Duodenal mucosa (tissue), 2 donors: Measurements from ENCODE around the gene EPS8L3.
"Not testable (repeated sequence)": the region's sequence is repeated elsewhere in the genome, so short reads cannot be mapped to it uniquely, and the experiment has no call there.

ENCODE experiments used
- H3K27ac ChIP-seq: one replicate; pipeline ENCODE4 v1.7.0; 2013; ENCODE audit warnings: low read depth, low read length
- H3K27me3 ChIP-seq, 2 donors: one replicate each; pipeline ENCODE4 v1.7.0; 2013; ENCODE audit warnings: low read length in 2 of 2, control low read depth in 1 of 2; ENCODE audit not compliant: insufficient read depth in 2 of 2, control insufficient read depth in 1 of 2
- H3K36me3 ChIP-seq, 2 donors: one replicate each; pipeline ENCODE4 v1.7.0; 2013; ENCODE audit warnings: low read length in 2 of 2, control low read depth in 1 of 2; ENCODE audit not compliant: insufficient read depth in 2 of 2, control insufficient read depth in 1 of 2
- H3K4me1 ChIP-seq, 2 donors: one replicate each; pipeline ENCODE4 v1.7.0; 2013; ENCODE audit warnings: low read length in 2 of 2, control low read depth in 1 of 2; ENCODE audit not compliant: insufficient read depth in 2 of 2, control insufficient read depth in 1 of 2
- H3K4me3 ChIP-seq, 2 donors: one replicate each; pipeline ENCODE4 v1.7.0; 2013; ENCODE audit warnings: low read length in 2 of 2, low read depth in 1 of 2
- H3K9ac ChIP-seq, 2 donors: one replicate each; pipeline ENCODE4 v1.7.0; 2013; ENCODE audit warnings: low read length in 2 of 2, low read depth in 1 of 2
- H3K9me3 ChIP-seq, 2 donors: one replicate each; pipeline ENCODE4 v1.7.0; 2013; ENCODE audit warnings: low read length in 2 of 2, control low read depth in 1 of 2; ENCODE audit not compliant: control insufficient read depth in 1 of 2

Gene EPS8L3

DNA sequence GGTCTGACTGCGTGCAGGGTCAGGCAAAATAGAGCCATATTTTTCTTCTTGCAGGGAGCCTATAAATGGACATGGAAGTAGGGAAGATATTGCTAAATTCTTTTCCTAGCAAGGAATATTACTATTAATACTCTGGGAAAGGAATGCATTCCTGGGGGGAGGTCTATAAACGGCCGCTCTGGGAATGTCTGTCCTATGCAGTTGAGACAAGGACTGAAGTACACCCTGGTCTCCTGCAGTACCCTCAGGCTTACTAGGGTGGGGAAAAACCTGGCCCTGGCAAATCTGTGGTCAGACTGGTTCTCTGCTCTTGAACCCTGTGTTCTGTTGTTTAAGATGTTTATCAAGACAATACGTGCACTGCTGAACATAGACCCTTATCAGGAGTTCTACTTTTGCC is 54.8 kb downstream of the EPS8L3 start:
- H3K4me1 ChIP-seq, H3K27ac ChIP-seq, H3K27me3 ChIP-seq, H3K4me3 ChIP-seq, H3K9ac ChIP-seq, H3K9me3 ChIP-seq, H3K36me3 ChIP-seq: not testable (repeated sequence)

DNA sequence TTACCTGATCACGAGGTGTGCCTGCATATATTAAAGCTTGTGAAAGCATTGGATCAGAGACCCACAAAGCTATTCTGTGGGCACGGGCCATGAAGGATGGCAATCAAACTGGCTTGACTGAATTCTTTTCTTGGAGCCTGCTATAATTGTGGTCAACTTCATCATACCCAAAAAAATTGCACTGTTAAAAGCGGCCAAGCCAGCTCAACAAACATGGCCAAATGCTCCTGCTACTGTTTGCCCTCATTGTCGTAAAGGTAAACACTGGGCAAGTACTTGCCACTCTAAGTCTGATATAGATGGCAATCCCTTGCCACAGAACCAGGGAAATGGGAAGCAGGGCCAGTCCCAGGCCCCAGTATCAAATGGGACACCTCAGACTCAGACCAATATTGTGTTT is 58.3 kb downstream of the EPS8L3 start:
- Histone ChIP-seq H3K36me3 (no peaks in the 10 kb centered on the region), H3K27me3 (no peaks in the 10 kb centered on the region), H3K9me3 (peaks cover 4 to 6% of the 10 kb centered on the region in 2 donors), H3K9ac (no peak overlapping the region), H3K4me3 (no peak overlapping the region), H3K27ac (no peak overlapping the region), H3K4me1 (no peaks in the 10 kb centered on the region)

- no peak overlapping the region for H3K4me3 ChIP-seq
- H3K36me3 ChIP-seq, result no peaks in the 10 kb centered on the region
- peaks cover 4 to 5% of the 10 kb centered on the region in 2 donors for H3K9me3 ChIP-seq
- no peak overlapping the region for H3K27ac ChIP-seq
- H3K4me1 ChIP-seq, result no peaks in the 10 kb centered on the region
- no peak overlapping the region for H3K9ac ChIP-seq
- no peaks in the 10 kb centered on the region for H3K27me3 ChIP-seq
These were observed 59.5 kb downstream of the EPS8L3 start for GRCh38 chr1:109704173-109704572.

GRCh38 chr1:109702940-109703339 is 60.8 kb downstream of the EPS8L3 start:
- H3K4me1 ChIP-seq, H3K36me3 ChIP-seq: not testable (repeated sequence)

More at GRCh38 chr1:109702940-109703339, 60.8 kb downstream of the EPS8L3 start:
- H3K9me3 ChIP-seq, H3K27ac ChIP-seq, H3K9ac ChIP-seq, H3K4me3 ChIP-seq, H3K27me3 ChIP-seq: not testable (repeated sequence)
